ENCODE results near the gene RAET1E. TPM values are rescaled to one million over a fixed set of nuclear protein-coding genes. Genes with fewer than 3 reads are reported as not detected.

The RAET1E gene
- total and polyA plus RNA-seq, 12 donors = 0.15 to 1.4 (median 0.41) TPM; not detected in 3

- H3K4me3 ChIP-seq = no peak overlapping the region
- intact Hi-C loops (cut with DNase I) = no loop called here
- WGBS, 2 donors = 95 to 96% methylated on average over 9 of the region's 9 CpGs
- H3K27ac ChIP-seq = no peak overlapping the region
- H3K36me3 ChIP-seq = no peaks in the 10 kb centered on the region
- H3K4me1 ChIP-seq = peaks cover 6 to 35% (median 27%) of the 10 kb centered on the region in 9 donors
- H3K27me3 ChIP-seq = no peaks in the 10 kb centered on the region
- H3K9me3 ChIP-seq = no peaks in the 10 kb centered on the region
- ATAC-seq = no peak
- TF ChIP-seq CTCF (IDR thresholded peaks at IDR 0.05) = no peak
- DNase-seq = no peak
Observed at GRCh38 chr6:149898966-149899365, 1.1 kb upstream of the RAET1E start.

GRCh38 chr6:149897015-149897697 is 757 bp downstream of the RAET1E start:
- intact Hi-C loops (cut with DNase I) = loop anchor here in 2 of 10 donors (2.0 kb wide), 2 partner anchors 28 to 32 kb away; partner anchors contain the start of gene LRP11 (in 1 of the 2)
- Histone ChIP-seq H3K9me3 (no peaks in the 10 kb centered on the region), H3K27me3 (no peaks in the 10 kb centered on the region), H3K36me3 (no peaks in the 10 kb centered on the region), H3K27ac (peak overlapping the region in 9 of 10 donors; percentile 50 to 83 (median 70)), H3K4me1 (peaks cover 6 to 35% (median 27%) of the 10 kb centered on the region in 9 donors), H3K4me3 (peak overlapping the region in 6 of 10 donors; percentile 11 to 30 (median 19))
- WGBS, 2 donors = 50 to 68% methylated on average over 13 of the region's 13 CpGs
- ATAC-seq (peak; percentile 71 to 93 (median 78)), DNase-seq (peak; percentile 79)
- TF ChIP-seq CTCF (IDR thresholded peaks at IDR 0.05) = no peak

GRCh38 chr6:149896491-149896890 is 1.4 kb downstream of the RAET1E start:
- TF ChIP-seq CTCF (IDR thresholded peaks at IDR 0.05) = no peak
- Histone ChIP-seq H3K9me3 (no peaks in the 10 kb centered on the region), H3K4me3 (peak overlapping the region in 1 of 10 donors; percentile 30), H3K36me3 (no peaks in the 10 kb centered on the region), H3K4me1 (peaks cover 6 to 35% (median 27%) of the 10 kb centered on the region in 9 donors), H3K27ac (peak overlapping the region in 8 of 10 donors; percentile 51 to 83 (median 72)), H3K27me3 (no peaks in the 10 kb centered on the region)
- peak in 4 of 8 donors; percentile 12 to 35 (median 20) for ATAC-seq
- 89 to 95% methylated on average over 3 of the region's 3 CpGs for WGBS, 2 donors
- DNase-seq = no peak
- intact Hi-C loops (cut with DNase I) = loop anchor here in 2 of 10 donors (2.0 kb wide), 2 partner anchors 28 to 32 kb away; partner anchors contain the start of gene LRP11 (in 1 of the 2)

GRCh38 chr6:149895833-149896271 is 2.1 kb downstream of the RAET1E start:
- WGBS, 2 donors = 33 to 34% methylated on average over 5 of the region's 5 CpGs
- intact Hi-C loops (cut with DNase I) = loop anchor here in 2 of 10 donors (2.0 kb wide), 2 partner anchors 29 to 31 kb away; partner anchors contain the start of gene LRP11 (in 1 of the 2)
- Histone ChIP-seq H3K4me3 (no peak overlapping the region), H3K36me3 (no peaks in the 10 kb centered on the region), H3K27me3 (no peaks in the 10 kb centered on the region), H3K9me3 (no peaks in the 10 kb centered on the region), H3K27ac (peak overlapping the region in 9 of 10 donors; percentile 51 to 83 (median 65)), H3K4me1 (peaks cover 6 to 35% (median 27%) of the 10 kb centered on the region in 9 donors)
- no peak for TF ChIP-seq CTCF (IDR thresholded peaks at IDR 0.05)
- ATAC-seq (peak; percentile 19 to 89 (median 82)), DNase-seq (peak; percentile 30 to 68)

Data from heart right ventricle (tissue), 16 donors.